ENCODE data around the gene DES. TPM values are rescaled to one million over a fixed set of nuclear protein-coding genes. Genes with fewer than 3 reads are reported as not detected.

The DES gene
- total and polyA plus RNA-seq, 2 of the 13 experiments (the other 11 are each of a cell fraction or from before 2014, with no cell fraction given): not detected

DNA sequence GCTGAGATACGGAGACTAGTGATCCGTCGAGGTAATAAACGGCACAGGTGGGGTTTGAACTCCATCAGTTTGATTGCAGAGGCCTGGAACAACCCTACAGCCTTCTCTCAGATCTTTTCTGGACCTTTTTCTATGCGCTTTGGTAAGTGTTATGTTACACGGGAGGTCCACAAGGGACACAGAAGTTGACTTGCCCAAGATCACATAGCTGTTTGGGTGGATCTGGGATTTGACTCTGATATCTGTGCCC lies 29.3 kb upstream of the DES start:
- peaks cover 30% of the 10 kb centered on the region for H3K4me1 ChIP-seq (ENCODE audit: insufficient read depth, low read length)
- peaks cover 18 to 25% of the 10 kb centered on the region in 2 experiments for H3K36me3 ChIP-seq (replicated peaks in 1 of 2; ENCODE audit: control insufficient read depth in 1 of 2, insufficient read depth in 2 of 2, low read length in 2 of 2)
- peaks cover 12% of the 10 kb centered on the region for H3K79me2 ChIP-seq (ENCODE audit: insufficient read depth, low read length)
- peak overlapping the region; percentile 62 for H3K9ac ChIP-seq (ENCODE audit: insufficient read depth, low read depth, low read length)
- WGBS (ENCODE audit: low lambda C conversion rate): 2% methylated on average over 6 of the region's 6 CpGs
- CTCF ChIA-PET (ENCODE audit: low intra/inter-chr PET ratio, low total read pairs): no interaction called here
- intact Hi-C loops (cut with micrococcal nuclease; ENCODE audit: unreplicated experiment): loop anchor here (1.0 to 5.0 kb wide), 3 partner anchors 108 to 208 kb away; partner anchors contain the start of genes GMPPA, STK11IP and TMEM198
- DNase-seq (ENCODE audit: low spot score) (no peak), FAIRE-seq (no peak), ATAC-seq (no peak; the same call in 2 of the 3 replicates)
- in situ Hi-C loops (cut with HindIII; ENCODE audit: extremely low pct_ligation_motif_present, low pct_unique_long_range_greater_than_20kb): no loop called here
- TSS peak; percentile 99 for BruUV-seq (replicated peaks)
- peak overlapping the region; percentile 68 for H3K27ac ChIP-seq (ENCODE audit: extremely low read length, insufficient read depth, low read length)
- peak overlapping the region; percentile 99 for H2AFZ ChIP-seq (ENCODE audit: low read length)
- POLR2A ChIA-PET: interaction anchor here (0.6 to 2.8 kb wide), 20 partner anchors 9 to 1068 kb away, joined by 3 to 29 read pairs (median 7); partner anchors contain the start of genes CHPF, CNPPD1, DNAJB2 and GLB1L
- peak overlapping the region; percentile 97 for H3K4me2 ChIP-seq (ENCODE audit: low read depth, low read length)
- peaks cover 4% of the 10 kb centered on the region; the same call in 1 of the 2 replicates for H4K20me1 ChIP-seq (ENCODE audit: insufficient read depth, low read length)
- no peaks in the 10 kb centered on the region for H3K9me3 ChIP-seq (ENCODE audit: low read length)
- H3K4me3 ChIP-seq (replicated peaks in 1 of 3; ENCODE audit: insufficient read depth in 1 of 3, low read depth in 2 of 3, low read length in 3 of 3): peak overlapping the region; percentile 53 to 70 (median 53)
- no peaks in the 10 kb centered on the region; a peak in 1 of 5 replicates for H3K27me3 ChIP-seq (ENCODE audit: control insufficient read depth in 1 of 2, insufficient read depth in 2 of 2, low read length in 2 of 2)
- TF ChIP-seq FOXK1 (CRISPR knock-in tag; IDR thresholded peaks at IDR 0.05; ENCODE audit: borderline replicate concordance, low read depth) (no peak), NCOR1 (IDR thresholded peaks at IDR 0.05; ENCODE audit: borderline replicate concordance, low read length) (0 out of 2 replicates have a peak, but pooled peaks have one; percentile 54), CHD4 (IDR thresholded peaks at IDR 0.05; ENCODE audit: borderline replicate concordance, low read length) (0 out of 2 replicates have a peak, but pooled peaks have one; percentile 63), ZNF607 (CRISPR knock-in tag; IDR thresholded peaks at IDR 0.05; ENCODE audit: borderline replicate concordance) (peak; percentile 28; the same call in 1 of the 2 replicates), PHF8 (CRISPR knock-in tag; IDR thresholded peaks at IDR 0.05) (0 out of 2 replicates have a peak, but pooled peaks have one; percentile 7), ZNF709 (CRISPR knock-in tag; IDR thresholded peaks at IDR 0.05) (0 out of 2 replicates have a peak, but pooled peaks have one; percentile 7), ZNF264 (CRISPR knock-in tag; IDR thresholded peaks at IDR 0.05) (0 out of 2 replicates have a peak, but pooled peaks have one; percentile 8), TEAD3 (CRISPR knock-in tag; optimal IDR thresholded peaks at IDR 0.05; ENCODE audit: borderline replicate concordance) (peak; percentile 35), GFI1 (CRISPR knock-in tag; IDR thresholded peaks at IDR 0.05; ENCODE audit: borderline replicate concordance) (0 out of 2 replicates have a peak, but pooled peaks have one; percentile 29), ZNF136 (CRISPR knock-in tag; IDR thresholded peaks at IDR 0.05; ENCODE audit: low read depth) (0 out of 2 replicates have a peak, but pooled peaks have one; percentile 24), ZNF615 (CRISPR knock-in tag; IDR thresholded peaks at IDR 0.05; ENCODE audit: borderline replicate concordance) (0 out of 2 replicates have a peak, but pooled peaks have one; percentile 23), ZFP62 (CRISPR knock-in tag; IDR thresholded peaks at IDR 0.05) (no peak), ASH2L (IDR thresholded peaks at IDR 0.05; ENCODE audit: insufficient read length, low read depth, low read length) (peak; percentile 60)
- TF ChIP-seq, protein P1, sequence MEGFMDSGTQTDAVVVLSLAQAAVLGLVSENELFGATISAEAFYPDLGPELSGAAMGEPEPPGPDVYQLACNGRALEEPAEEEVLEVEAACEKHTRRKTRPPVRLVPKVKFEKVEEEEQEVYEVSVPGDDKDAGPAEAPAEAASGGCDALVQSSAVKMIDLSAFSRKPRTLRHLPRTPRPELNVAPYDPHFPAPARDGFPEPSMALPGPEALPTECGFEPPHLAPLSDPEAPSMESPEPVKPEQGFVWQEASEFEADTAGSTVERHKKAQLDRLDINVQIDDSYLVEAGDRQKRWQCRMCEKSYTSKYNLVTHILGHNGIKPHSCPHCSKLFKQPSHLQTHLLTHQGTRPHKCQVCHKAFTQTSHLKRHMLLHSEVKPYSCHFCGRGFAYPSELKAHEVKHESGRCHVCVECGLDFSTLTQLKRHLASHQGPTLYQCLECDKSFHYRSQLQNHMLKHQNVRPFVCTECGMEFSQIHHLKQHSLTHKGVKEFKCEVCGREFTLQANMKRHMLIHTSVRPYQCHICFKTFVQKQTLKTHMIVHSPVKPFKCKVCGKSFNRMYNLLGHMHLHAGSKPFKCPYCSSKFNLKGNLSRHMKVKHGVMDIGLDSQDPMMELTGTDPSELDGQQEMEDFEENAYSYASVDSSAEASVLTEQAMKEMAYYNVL (CRISPR knock-in tag; IDR thresholded peaks at IDR 0.05; ENCODE audit: borderline replicate concordance): peak; percentile 29; the same call in 1 of the 2 replicates
- TF ChIP-seq, protein P2, sequence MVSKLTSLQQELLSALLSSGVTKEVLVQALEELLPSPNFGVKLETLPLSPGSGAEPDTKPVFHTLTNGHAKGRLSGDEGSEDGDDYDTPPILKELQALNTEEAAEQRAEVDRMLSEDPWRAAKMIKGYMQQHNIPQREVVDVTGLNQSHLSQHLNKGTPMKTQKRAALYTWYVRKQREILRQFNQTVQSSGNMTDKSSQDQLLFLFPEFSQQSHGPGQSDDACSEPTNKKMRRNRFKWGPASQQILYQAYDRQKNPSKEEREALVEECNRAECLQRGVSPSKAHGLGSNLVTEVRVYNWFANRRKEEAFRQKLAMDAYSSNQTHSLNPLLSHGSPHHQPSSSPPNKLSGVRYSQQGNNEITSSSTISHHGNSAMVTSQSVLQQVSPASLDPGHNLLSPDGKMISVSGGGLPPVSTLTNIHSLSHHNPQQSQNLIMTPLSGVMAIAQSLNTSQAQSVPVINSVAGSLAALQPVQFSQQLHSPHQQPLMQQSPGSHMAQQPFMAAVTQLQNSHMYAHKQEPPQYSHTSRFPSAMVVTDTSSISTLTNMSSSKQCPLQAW (CRISPR knock-in tag; IDR thresholded peaks at IDR 0.05): peak; percentile 69; the same call in 1 of the 2 replicates
- TF ChIP-seq, protein P3, sequence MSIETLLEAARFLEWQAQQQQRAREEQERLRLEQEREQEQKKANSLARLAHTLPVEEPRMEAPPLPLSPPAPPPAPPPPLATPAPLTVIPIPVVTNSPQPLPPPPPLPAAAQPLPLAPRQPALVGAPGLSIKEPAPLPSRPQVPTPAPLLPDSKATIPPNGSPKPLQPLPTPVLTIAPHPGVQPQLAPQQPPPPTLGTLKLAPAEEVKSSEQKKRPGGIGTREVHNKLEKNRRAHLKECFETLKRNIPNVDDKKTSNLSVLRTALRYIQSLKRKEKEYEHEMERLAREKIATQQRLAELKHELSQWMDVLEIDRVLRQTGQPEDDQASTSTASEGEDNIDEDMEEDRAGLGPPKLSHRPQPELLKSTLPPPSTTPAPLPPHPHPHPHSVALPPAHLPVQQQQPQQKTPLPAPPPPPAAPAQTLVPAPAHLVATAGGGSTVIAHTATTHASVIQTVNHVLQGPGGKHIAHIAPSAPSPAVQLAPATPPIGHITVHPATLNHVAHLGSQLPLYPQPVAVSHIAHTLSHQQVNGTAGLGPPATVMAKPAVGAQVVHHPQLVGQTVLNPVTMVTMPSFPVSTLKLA (IDR thresholded peaks at IDR 0.05): no peak
- TF ChIP-seq, protein P4, sequence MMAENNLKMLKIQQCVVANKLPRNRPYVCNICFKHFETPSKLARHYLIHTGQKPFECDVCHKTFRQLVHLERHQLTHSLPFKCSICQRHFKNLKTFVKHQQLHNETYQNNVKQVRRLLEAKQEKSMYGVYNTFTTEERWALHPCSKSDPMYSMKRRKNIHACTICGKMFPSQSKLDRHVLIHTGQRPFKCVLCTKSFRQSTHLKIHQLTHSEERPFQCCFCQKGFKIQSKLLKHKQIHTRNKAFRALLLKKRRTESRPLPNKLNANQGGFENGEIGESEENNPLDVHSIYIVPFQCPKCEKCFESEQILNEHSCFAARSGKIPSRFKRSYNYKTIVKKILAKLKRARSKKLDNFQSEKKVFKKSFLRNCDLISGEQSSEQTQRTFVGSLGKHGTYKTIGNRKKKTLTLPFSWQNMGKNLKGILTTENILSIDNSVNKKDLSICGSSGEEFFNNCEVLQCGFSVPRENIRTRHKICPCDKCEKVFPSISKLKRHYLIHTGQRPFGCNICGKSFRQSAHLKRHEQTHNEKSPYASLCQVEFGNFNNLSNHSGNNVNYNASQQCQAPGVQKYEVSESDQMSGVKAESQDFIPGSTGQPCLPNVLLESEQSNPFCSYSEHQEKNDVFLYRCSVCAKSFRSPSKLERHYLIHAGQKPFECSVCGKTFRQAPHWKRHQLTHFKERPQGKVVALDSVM (CRISPR knock-in tag; IDR thresholded peaks at IDR 0.05): 0 out of 2 replicates have a peak, but pooled peaks have one; percentile 5

All from HepG2 (cell line).